Activated naive CD8-positive, alpha-beta T cell treated with anti-CD3 and anti-CD28 coated beads, Interleukin-2, amount 10 ng/mL, durations not matched to agents 7 days and 5 days (primary cell): Measurements from ENCODE around the gene TAS2R50. TPM values are rescaled to one million over a fixed set of nuclear protein-coding genes. Genes with fewer than 3 reads are reported as not detected.

Experiments
- ATAC-seq: fragments of 150-1000 bp; cut with Tn5 transposase; one replicate; pipeline ENCODE4 v1.10.0; 2021; ENCODE audit warnings: low read depth, moderate library complexity
- POLR2A ChIA-PET: fragments of 350-600 bp; sonication (Branson Sonifier 250); formaldehyde crosslinking; loops from one replicate; lab custom pipeline; 2021; ENCODE audit warnings: antibody characterized with exemption; lab: Charles Lee
- DNase-seq: peaks from one replicate; pipeline ENCODE4 v3.0.0; 2021
- H3K27ac Mint-ChIP-seq: one replicate; pipeline ENCODE4 v1.8.0; 2022; ENCODE audit warnings: mild to moderate bottlenecking, mixed read lengths
- H3K27me3 Mint-ChIP-seq: one replicate; pipeline ENCODE4 v1.8.0; 2022; ENCODE audit warnings: mild to moderate bottlenecking, moderate library complexity, mixed read lengths
- H3K36me3 Mint-ChIP-seq: one replicate; pipeline ENCODE4 v1.8.0; 2021; ENCODE audit warnings: mild to moderate bottlenecking, mixed read lengths
- H3K4me1 Mint-ChIP-seq: one replicate; pipeline ENCODE4 v1.8.0; 2021; ENCODE audit warnings: mixed read lengths
- H3K4me3 Mint-ChIP-seq: one replicate; pipeline ENCODE4 v1.8.0; 2022; ENCODE audit warnings: mild to moderate bottlenecking, moderate library complexity, mixed read lengths
- H3K9me3 Mint-ChIP-seq: one replicate; pipeline ENCODE4 v1.8.0; 2021; ENCODE audit warnings: mixed read lengths
- total RNA-seq, 2 experiments: library from RNA; stranded (reverse); gene quantifications; one replicate each; pipeline ENCODE4 v1.2.3, GENCODE V29; 2021

The TAS2R50 gene
- total RNA-seq, 2 experiments from 2014 or later, result 1.1 to 1.4 TPM

GRCh38 chr12:10974965-10975364 lies 11.7 kb downstream of the TAS2R50 start:
- Mint-ChIP-seq H3K27me3 (peaks cover 8% of the 10 kb centered on the region), H3K36me3 (peaks cover 23% of the 10 kb centered on the region), H3K27ac (no peak overlapping the region), H3K4me1 (no peaks in the 10 kb centered on the region), H3K4me3 (no peak overlapping the region), H3K9me3 (peaks cover 4% of the 10 kb centered on the region)
- POLR2A ChIA-PET, result no interaction called here
- no peak for ATAC-seq
- DNase-seq, result no peak

- POLR2A ChIA-PET, result no interaction called here
- H3K4me3 Mint-ChIP-seq, result no peak overlapping the region
- no peaks in the 10 kb centered on the region for H3K4me1 Mint-ChIP-seq
Measured at GRCh38 chr12:10968765-10969456, 17.8 kb downstream of the TAS2R50 start.

GRCh38 chr12:10967409-10967808 lies 19.3 kb downstream of the TAS2R50 start:
- no peak overlapping the region for H3K27ac Mint-ChIP-seq
- no peaks in the 10 kb centered on the region for H3K4me1 Mint-ChIP-seq
- H3K4me3 Mint-ChIP-seq, result no peak overlapping the region
- POLR2A ChIA-PET, result interaction anchor here (1.1 kb wide), 1 partner anchor 15 kb away, joined by 3 read pairs; no protein-coding TSS in a partner anchor
- no peak for ATAC-seq
- H3K9me3 Mint-ChIP-seq, result no peaks in the 10 kb centered on the region
- DNase-seq, result no peak
- no peaks in the 10 kb centered on the region for H3K27me3 Mint-ChIP-seq
- H3K36me3 Mint-ChIP-seq, result peaks cover 7% of the 10 kb centered on the region

More at GRCh38 chr12:10968765-10969456, 17.8 kb downstream of the TAS2R50 start:
- H3K27me3 Mint-ChIP-seq, result no peaks in the 10 kb centered on the region
- H3K36me3 Mint-ChIP-seq, result peaks cover 10% of the 10 kb centered on the region
- DNase-seq, result no peak
- H3K9me3 Mint-ChIP-seq, result no peaks in the 10 kb centered on the region
- no peak overlapping the region for H3K27ac Mint-ChIP-seq
- ATAC-seq, result no peak

GRCh38 chr12:10966314-10966713 lies 20.4 kb downstream of the TAS2R50 start:
- POLR2A ChIA-PET, result no interaction called here
- ATAC-seq, result no peak
- no peak overlapping the region for H3K27ac Mint-ChIP-seq
- H3K36me3 Mint-ChIP-seq, result peaks cover 12% of the 10 kb centered on the region
- no peaks in the 10 kb centered on the region for H3K27me3 Mint-ChIP-seq
- H3K9me3 Mint-ChIP-seq, result no peaks in the 10 kb centered on the region
- peaks cover 2% of the 10 kb centered on the region for H3K4me1 Mint-ChIP-seq
- no peak overlapping the region for H3K4me3 Mint-ChIP-seq
- no peak for DNase-seq

GRCh38 chr12:10965476-10965875 lies 21.2 kb downstream of the TAS2R50 start:
- H3K9me3 Mint-ChIP-seq, result no peaks in the 10 kb centered on the region
- ATAC-seq (no peak), DNase-seq (no peak)
- POLR2A ChIA-PET, result no interaction called here
- no peaks in the 10 kb centered on the region for H3K27me3 Mint-ChIP-seq
- peaks cover 5% of the 10 kb centered on the region for H3K4me1 Mint-ChIP-seq
- H3K27ac Mint-ChIP-seq, result no peak overlapping the region
- H3K4me3 Mint-ChIP-seq, result no peak overlapping the region
- H3K36me3 Mint-ChIP-seq, result peaks cover 10% of the 10 kb centered on the region

GRCh38 chr12:10960211-10960610 lies 26.5 kb downstream of the TAS2R50 start:
- POLR2A ChIA-PET, result no interaction called here
- no peak overlapping the region for H3K4me3 Mint-ChIP-seq
- H3K27ac Mint-ChIP-seq, result no peak overlapping the region
- peak; percentile 78 for ATAC-seq
- DNase-seq, result no peak
- peaks cover 20% of the 10 kb centered on the region for H3K4me1 Mint-ChIP-seq
- H3K36me3 Mint-ChIP-seq, result peaks cover 31% of the 10 kb centered on the region
- no peaks in the 10 kb centered on the region for H3K27me3 Mint-ChIP-seq
- H3K9me3 Mint-ChIP-seq, result peaks cover 6% of the 10 kb centered on the region

GRCh38 chr12:10959804-10960203 lies 26.9 kb downstream of the TAS2R50 start:
- peaks cover 9% of the 10 kb centered on the region for H3K9me3 Mint-ChIP-seq
- H3K4me3 Mint-ChIP-seq, result no peak overlapping the region
- H3K27me3 Mint-ChIP-seq, result no peaks in the 10 kb centered on the region
- peaks cover 34% of the 10 kb centered on the region for H3K36me3 Mint-ChIP-seq
- DNase-seq (no peak), ATAC-seq (peak; percentile 22)
- H3K4me1 Mint-ChIP-seq, result peaks cover 20% of the 10 kb centered on the region
- POLR2A ChIA-PET, result no interaction called here
- H3K27ac Mint-ChIP-seq, result no peak overlapping the region

- DNase-seq (no peak), ATAC-seq (no peak)
- H3K9me3 Mint-ChIP-seq, result peaks cover 22% of the 10 kb centered on the region
- peaks cover 25% of the 10 kb centered on the region for H3K4me1 Mint-ChIP-seq
- H3K27ac Mint-ChIP-seq, result no peak overlapping the region
- peaks cover 42% of the 10 kb centered on the region for H3K36me3 Mint-ChIP-seq
- H3K4me3 Mint-ChIP-seq, result no peak overlapping the region
- POLR2A ChIA-PET, result no interaction called here
- no peaks in the 10 kb centered on the region for H3K27me3 Mint-ChIP-seq
Measured at GRCh38 chr12:10957741-10958140, 29.0 kb downstream of the TAS2R50 start.

GRCh38 chr12:10956085-10956484 lies 30.6 kb downstream of the TAS2R50 start:
- POLR2A ChIA-PET, result no interaction called here
- peaks cover 39% of the 10 kb centered on the region for H3K36me3 Mint-ChIP-seq
- no peak for ATAC-seq

GRCh38 chr12:10952645-10953044 lies 34.1 kb downstream of the TAS2R50 start:
- no peaks in the 10 kb centered on the region for H3K27me3 Mint-ChIP-seq
- no peak for ATAC-seq
- peaks cover 29% of the 10 kb centered on the region for H3K9me3 Mint-ChIP-seq
- peaks cover 12% of the 10 kb centered on the region for H3K4me1 Mint-ChIP-seq
- H3K27ac Mint-ChIP-seq, result no peak overlapping the region
- DNase-seq, result no peak
- H3K4me3 Mint-ChIP-seq, result no peak overlapping the region
- POLR2A ChIA-PET, result no interaction called here
- H3K36me3 Mint-ChIP-seq, result peaks cover 42% of the 10 kb centered on the region

More at GRCh38 chr12:10956085-10956484, 30.6 kb downstream of the TAS2R50 start:
- Mint-ChIP-seq H3K9me3 (peaks cover 24% of the 10 kb centered on the region), H3K4me1 (peaks cover 22% of the 10 kb centered on the region), H3K27me3 (no peaks in the 10 kb centered on the region), H3K27ac (no peak overlapping the region), H3K4me3 (no peak overlapping the region)
- no peak for DNase-seq

GRCh38 chr12:10943167-10943566 lies 43.5 kb downstream of the TAS2R50 start:
- Mint-ChIP-seq H3K36me3 (peaks cover 22% of the 10 kb centered on the region), H3K4me1 (peaks cover 12% of the 10 kb centered on the region), H3K27me3 (no peaks in the 10 kb centered on the region), H3K27ac (no peak overlapping the region), H3K4me3 (no peak overlapping the region), H3K9me3 (peaks cover 21% of the 10 kb centered on the region)
- ATAC-seq (no peak), DNase-seq (no peak)
- POLR2A ChIA-PET, result no interaction called here

- Mint-ChIP-seq H3K9me3 (peaks cover 14% of the 10 kb centered on the region), H3K4me3 (no peak overlapping the region), H3K36me3 (peaks cover 15% of the 10 kb centered on the region), H3K27ac (no peak overlapping the region), H3K4me1 (peaks cover 12% of the 10 kb centered on the region), H3K27me3 (no peaks in the 10 kb centered on the region)
- POLR2A ChIA-PET, result no interaction called here
- DNase-seq, result no peak
- no peak for ATAC-seq
Measured at GRCh38 chr12:10941916-10942607, 44.6 kb downstream of the TAS2R50 start.

GRCh38 chr12:10941369-10941768 lies 45.3 kb downstream of the TAS2R50 start:
- ATAC-seq (no peak), DNase-seq (no peak)
- peaks cover 13% of the 10 kb centered on the region for H3K36me3 Mint-ChIP-seq
- no peak overlapping the region for H3K4me3 Mint-ChIP-seq
- POLR2A ChIA-PET, result no interaction called here
- H3K9me3 Mint-ChIP-seq, result peaks cover 7% of the 10 kb centered on the region
- H3K27me3 Mint-ChIP-seq, result no peaks in the 10 kb centered on the region
- no peak overlapping the region for H3K27ac Mint-ChIP-seq
- H3K4me1 Mint-ChIP-seq, result peaks cover 12% of the 10 kb centered on the region

GRCh38 chr12:10940389-10940788 lies 46.3 kb downstream of the TAS2R50 start:
- Mint-ChIP-seq H3K4me1 (peaks cover 12% of the 10 kb centered on the region), H3K36me3 (peaks cover 12% of the 10 kb centered on the region), H3K27me3 (no peaks in the 10 kb centered on the region), H3K4me3 (no peak overlapping the region), H3K27ac (no peak overlapping the region), H3K9me3 (peaks cover 2% of the 10 kb centered on the region)
- DNase-seq (no peak), ATAC-seq (no peak)
- POLR2A ChIA-PET, result no interaction called here
